GM18858 (cell line): ENCODE data around the gene RAB36.

Experiments
- ATAC-seq: cut with Tn5 transposase; IDR thresholded peaks from one replicate; pipeline ENCODE4 v1.9.1; 2021; ENCODE audit not compliant: unreplicated experiment

The RAB36 gene

DNA sequence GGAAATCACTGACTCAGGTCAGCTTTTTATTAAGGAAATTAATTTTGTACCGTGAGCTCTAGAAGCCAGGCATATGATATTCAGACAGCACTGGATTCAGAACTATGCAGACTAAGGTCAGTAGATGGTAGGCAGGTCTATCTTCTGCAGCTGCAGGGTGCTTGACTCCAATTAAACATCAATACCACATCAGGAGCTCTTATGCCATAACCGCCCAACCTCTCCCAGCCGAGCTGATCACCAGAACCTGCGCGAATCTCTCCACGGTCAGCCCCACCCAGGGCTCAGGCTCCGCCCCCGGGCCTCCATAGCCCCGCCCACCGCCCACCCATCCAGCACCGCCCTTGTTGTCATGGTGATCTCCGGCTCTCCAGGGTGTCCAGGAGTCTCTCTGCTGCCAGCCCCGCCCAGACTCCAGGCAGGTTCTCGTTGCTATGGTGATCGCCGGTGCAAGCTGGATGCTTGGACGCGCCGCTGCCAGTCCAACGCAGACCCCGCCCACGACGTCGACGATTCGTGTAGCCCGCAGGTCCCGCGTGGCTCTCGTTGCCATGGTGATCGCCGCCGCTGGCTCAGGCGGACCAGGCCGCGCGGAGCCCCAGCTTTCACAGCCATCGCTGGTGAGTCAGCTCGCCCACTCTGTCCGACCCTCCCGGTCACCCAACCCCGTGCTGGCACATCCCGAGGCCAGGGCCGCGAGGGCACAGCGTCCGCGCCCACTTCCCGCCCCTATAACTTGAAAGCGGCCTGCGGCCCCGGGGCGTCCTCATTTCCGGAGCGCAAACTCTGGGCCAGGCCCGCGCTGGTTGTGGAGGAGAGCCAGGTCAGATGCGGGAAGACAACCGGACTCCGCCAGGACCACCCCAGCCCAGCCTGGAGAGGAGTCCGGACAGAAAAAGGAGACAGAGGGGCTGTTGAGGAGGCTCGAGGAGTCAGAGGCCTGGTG, at the start of gene RAB36:
RAB36 (plus strand) TSS at position 546 of the 946 bp plus-strand sequence. CDS start 1,140 bp downstream, outside the sequence.
- no peak for ATAC-seq

DNA sequence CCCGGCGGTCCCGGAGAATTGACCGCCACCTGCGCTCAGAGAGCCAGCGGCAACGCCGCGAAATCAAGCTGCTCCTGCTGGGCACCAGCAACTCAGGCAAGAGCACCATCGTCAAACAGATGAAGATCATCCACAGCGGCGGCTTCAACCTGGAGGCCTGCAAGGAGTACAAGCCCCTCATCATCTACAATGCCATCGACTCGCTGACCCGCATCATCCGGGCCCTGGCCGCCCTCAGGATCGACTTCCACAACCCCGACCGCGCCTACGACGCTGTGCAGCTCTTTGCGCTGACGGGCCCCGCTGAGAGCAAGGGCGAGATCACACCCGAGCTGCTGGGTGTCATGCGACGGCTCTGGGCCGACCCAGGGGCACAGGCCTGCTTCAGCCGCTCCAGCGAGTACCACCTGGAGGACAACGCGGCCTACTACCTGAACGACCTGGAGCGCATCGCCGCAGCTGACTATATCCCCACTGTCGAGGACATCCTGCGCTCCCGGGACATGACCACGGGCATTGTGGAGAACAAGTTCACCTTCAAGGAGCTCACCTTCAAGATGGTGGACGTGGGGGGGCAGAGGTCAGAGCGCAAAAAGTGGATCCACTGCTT, 49.4 kb upstream of the RAB36 start:
- no peak for ATAC-seq

DNA sequence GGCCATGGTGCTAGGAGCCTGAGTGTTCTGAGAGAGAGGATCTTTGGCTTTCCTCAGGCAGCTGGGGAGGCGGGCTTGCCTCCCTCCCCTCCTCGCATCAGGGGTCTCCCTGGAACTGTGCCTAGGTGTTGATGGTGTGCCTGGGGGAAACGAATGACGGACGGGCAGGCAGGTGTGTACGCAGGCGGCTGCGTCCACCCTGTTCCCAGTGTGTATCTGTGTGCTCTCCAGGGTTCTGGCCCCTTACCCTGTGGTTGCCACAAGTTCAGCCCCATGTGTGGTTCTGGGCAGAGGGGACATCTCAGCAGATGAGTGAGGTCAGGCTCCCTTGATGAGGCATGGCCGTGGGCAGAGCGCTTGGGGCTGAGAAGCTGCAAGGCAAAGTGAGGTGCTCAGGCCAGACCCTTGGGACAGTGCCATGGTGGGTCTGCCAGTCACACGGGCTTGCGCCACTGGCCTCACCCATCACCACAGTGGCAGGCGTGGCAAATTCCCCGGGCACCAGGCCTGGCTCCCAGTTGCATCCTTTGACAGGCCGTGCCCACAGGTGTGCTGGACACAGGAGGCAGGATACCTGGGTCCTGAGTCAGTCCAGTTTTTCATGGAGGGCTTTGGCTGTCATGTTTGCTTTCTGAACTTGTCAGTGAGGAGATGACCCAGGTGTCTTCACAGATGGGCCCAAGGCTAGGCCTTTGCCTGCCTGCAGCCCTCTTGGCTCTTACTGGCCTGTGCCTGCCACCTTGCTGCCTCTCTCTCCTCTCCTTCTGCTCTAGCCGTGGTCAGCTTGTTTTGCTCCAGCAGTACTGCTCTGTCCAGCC, 47.7 kb upstream of the RAB36 start:
- ATAC-seq, result no peak

- ATAC-seq, result no peak
These were observed 47.0 kb upstream of the RAB36 start for GRCh38 chr22:23098230-23098705.

- ATAC-seq, result no peak
These were observed 46.4 kb upstream of the RAB36 start for GRCh38 chr22:23098718-23099530.

DNA sequence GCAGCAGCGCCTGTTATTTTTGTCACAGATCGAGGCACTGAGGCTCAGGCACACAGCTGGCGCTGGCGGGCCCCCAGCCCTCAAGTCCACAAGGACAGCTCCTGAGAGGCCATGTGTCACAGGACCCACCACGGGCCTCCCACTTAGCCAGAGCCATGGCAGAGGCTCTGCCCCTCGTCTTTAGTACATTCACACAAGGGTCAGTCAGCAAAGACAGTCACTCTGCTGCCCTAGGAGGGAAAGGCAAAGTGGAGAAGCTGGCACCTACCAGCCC, 45.8 kb upstream of the RAB36 start:
- no peak for ATAC-seq

- ATAC-seq, result no peak
These were observed 45.0 kb upstream of the RAB36 start for GRCh38 chr22:23100124-23100801.

DNA sequence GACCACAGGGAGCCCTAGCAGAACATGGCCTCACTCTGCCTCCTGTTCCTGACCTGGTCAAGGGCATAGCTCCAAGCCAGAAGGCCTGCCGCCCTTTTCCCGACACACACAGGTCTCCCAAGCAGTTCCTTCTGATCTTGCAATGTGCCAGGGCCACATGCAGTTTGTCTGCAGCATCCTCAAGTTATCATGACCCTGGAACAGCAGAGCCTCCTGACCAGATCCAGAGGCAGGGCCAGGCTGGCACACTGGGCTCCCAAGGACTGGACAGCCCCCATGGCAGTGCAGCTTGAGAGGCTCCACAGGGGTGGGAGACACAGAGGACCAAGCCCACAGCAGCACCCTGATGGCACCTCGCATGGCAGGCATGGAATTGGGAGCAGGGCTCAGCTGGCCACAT, 43.8 kb upstream of the RAB36 start:
- no peak for ATAC-seq

DNA sequence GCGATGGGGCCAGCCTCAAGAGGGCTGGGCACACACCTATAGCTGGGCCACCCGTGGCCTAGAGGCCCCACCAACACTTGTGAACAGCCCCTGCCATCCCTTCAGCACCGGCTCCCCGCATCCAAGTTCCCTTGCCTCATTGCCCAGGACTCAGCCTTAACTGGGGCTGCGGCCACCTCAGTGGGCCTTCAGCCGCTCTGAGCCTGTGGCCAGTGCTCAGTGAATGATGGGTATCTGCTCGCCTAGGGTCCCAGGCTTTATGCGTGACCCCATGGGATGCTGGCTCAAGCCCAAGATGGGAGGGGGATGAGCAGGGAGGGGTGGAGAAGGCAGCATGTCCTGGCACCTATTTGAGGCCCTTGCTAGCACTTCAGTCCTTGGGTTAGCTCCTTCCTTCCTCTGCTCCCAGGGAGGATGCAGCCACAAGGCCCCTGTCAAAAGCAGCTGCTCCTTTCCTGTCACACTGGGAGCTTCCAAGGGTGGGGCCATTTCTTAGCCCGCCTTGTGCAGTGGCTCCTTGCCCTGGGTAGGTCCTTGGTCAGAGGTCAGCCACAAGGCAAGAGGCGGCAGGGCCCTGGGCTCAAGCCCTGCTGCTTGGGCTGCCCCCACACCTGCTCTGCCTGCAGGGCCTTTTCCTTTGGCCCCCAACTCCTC, 43.1 kb upstream of the RAB36 start:
- ATAC-seq, result no peak

- no peak for ATAC-seq
These were observed 42.5 kb upstream of the RAB36 start for GRCh38 chr22:23102776-23103175.

- ATAC-seq, result no peak
These were observed 41.9 kb upstream of the RAB36 start for GRCh38 chr22:23103199-23103954.

DNA sequence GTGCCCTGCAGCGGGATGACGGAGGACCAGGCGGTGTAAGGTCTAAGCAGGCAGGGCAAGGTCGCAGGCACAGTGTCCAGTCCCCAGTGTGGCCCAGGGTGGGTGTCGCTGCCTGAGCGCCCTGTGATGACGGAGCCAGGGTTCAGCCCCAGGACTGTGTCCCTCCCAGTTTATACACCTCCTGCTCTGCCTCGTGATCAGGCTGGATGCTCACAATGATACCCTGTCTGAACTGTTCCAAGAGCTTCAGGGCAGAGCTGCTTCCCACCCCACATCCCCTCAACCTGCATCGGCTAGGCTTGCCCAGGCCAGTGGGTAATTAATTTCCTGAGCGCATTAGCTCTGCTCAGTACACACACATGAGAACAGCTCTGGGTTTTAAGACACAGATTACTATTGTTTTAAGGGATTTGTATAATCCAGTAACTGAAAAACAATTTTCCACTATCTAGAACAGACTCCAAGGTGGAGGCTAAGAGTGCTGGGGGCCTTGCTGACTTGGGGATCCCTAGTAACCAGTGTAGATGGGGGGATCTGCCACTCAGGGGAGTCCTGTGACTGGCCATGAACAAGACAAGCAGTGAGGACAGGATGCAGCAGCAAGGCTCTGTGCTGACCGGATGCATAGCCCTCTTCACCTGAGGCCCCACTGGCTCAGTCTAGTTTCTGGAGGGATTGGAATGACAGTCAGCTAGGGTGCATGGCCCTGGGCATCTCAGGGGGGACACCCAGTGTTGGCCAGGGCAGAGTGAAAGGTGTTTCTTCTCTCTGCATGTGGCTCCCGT, 40.9 kb upstream of the RAB36 start:
- ATAC-seq, result no peak

- no peak for ATAC-seq
These were observed 40.0 kb upstream of the RAB36 start for GRCh38 chr22:23105304-23105703.

GRCh38 chr22:23105919-23106318, 39.4 kb upstream of the RAB36 start:
- no peak for ATAC-seq

DNA sequence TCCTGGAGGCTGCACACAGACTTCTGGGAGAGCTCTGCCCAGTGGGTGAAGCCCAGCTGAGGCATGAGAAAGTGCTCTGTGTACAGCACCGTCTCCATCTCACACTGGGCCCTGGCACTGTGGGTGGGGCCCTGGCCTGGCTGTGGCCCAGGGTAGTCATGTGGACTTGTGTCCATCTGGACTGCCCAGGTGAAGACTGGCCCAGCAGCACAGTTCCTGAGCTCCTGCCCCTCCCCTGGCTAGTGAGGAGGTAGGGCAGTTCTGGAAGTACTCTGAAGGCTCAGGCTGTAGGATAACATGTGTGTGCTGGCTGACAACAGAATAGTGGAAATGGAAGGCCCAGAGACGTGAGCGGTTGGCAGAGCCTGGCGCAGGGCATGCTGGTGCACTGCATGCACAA, 38.9 kb upstream of the RAB36 start:
- no peak for ATAC-seq

- no peak for ATAC-seq
These were observed 38.3 kb upstream of the RAB36 start for GRCh38 chr22:23106906-23107367.

DNA sequence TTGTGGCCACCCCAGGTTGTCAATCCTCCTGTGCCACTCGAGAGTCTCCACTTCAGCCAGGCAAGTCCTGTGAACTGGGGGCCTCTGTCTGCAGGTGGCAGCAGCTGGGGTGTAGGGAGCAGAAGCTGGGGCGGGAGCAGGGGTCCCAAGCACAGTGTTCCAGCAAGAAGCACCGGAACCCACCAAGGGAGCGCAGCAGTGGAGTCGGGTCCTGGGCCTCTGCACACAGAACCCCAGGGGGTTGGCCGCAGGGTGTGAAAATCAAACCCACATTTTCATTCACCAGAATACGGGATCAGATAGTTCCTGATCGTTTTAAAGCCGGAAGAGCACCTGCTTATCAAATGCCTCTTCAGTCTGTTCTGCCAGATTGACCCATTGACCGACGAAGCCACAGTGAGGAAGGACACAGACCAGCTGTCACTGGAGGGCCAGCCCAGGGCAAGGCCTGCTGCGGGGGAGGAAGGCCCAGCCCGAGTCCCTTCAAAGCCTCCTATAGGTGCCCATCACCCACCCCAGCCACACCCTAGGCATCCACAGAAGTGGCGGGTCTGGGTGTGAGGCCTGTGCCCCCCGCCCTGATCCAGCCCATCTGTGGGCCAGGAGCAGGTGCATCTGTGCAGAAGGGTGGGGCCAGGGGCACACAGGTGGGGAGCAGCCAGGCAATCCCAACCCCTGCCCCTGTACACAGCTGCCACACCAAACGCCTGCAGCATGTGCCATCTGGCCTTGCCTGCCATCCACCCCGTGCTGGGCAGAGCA, 37.6 kb upstream of the RAB36 start:
- no peak for ATAC-seq
